K562 (cell line): ENCODE data around the gene AKAP7. TPM values are rescaled to one million over a fixed set of nuclear protein-coding genes. Genes with fewer than 3 reads are reported as not detected.

ENCODE experiments used
- ATAC-seq: fragments of 200-7000 bp; cut with Tn5 transposase; 3 replicates; pipeline ENCODE4 v1.9.1; 2020; ENCODE audit warnings: moderate library complexity
- BruUV-seq: library from RNA; stranded (reverse); fragments of 400-500 nt; replicated peaks from 2 replicates; lab custom pipeline; 2021; lab: Mats Ljungman, UMichigan
- CTCF ChIA-PET: fragments of 300-600 bp; formaldehyde crosslinking; extraction: SDS; loops from one replicate; lab custom pipeline; 2021; ENCODE audit warnings: low intra/inter-chr PET ratio; lab: Yijun Ruan, JAX
- POLR2A ChIA-PET: fragments of 300-600, 350-650 bp; sonication (Branson Sonifier 250); formaldehyde crosslinking; extraction: SDS; loops from one replicate; lab custom pipeline; 2021; ENCODE audit warnings: antibody characterized with exemption, inconsistent platforms; lab: Yijun Ruan, JAX
- DNase-seq, 4 experiments: peaks; one replicate each; pipeline versions ENCODE4 v3.0.0 to v3.0.0-alpha.2; 2011 to 2018; ENCODE audit warnings: low spot score in 3 of 4, mixed read lengths in 3 of 4; ENCODE audit errors: extremely low read depth in 1 of 4
- FAIRE-seq: peaks from 2 replicates; lab custom pipeline; 2011; peaks lifted over from hg19 to GRCh38; lab: Jason Lieb, UNC
- H2AFZ ChIP-seq: 2 replicates; pipeline ENCODE4 v1.6.0; 2011; ENCODE audit warnings: low read depth, low read length, control low read depth, inconsistent platforms
- H3K27ac ChIP-seq: fragments of 200-600 bp; 3 replicates; pipeline ENCODE4 v1.8.0; 2011; ENCODE audit warnings: low read depth, mild to moderate bottlenecking, control low read depth, inconsistent platforms, low read length, moderate library complexity, mixed read lengths; ENCODE audit errors: extremely low read depth
- H3K27me3 ChIP-seq, 2 experiments: fragments of 300-600 bp in 1 of 2; 2 replicates in 1 of 2; 3 replicates in 1 of 2; pipeline versions ENCODE4 v1.6.0 to v1.8.0; 2011; ENCODE audit warnings: inconsistent platforms in 2 of 2, low read length in 2 of 2, mild to moderate bottlenecking in 1 of 2, mixed read lengths in 1 of 2, moderate library complexity in 1 of 2; ENCODE audit not compliant: control insufficient read depth in 2 of 2, insufficient read depth in 2 of 2
- H3K36me3 ChIP-seq: fragments of 300-600 bp; 3 replicates; pipeline ENCODE4 v1.8.0; 2011; ENCODE audit warnings: mild to moderate bottlenecking, low read length, inconsistent platforms; ENCODE audit not compliant: control insufficient read depth, insufficient read depth
- H3K4me1 ChIP-seq, 2 experiments: fragments of 200-600 bp in 1 of 2; replicated peaks in 1 of 2; 2 replicates in 1 of 2; 3 replicates in 1 of 2; pipeline versions ENCODE4 v1.5.1 to v1.8.0; 2011; ENCODE audit warnings: inconsistent platforms in 2 of 2, low read length in 2 of 2, mild to moderate bottlenecking in 1 of 2, mixed read lengths in 1 of 2, moderate library complexity in 1 of 2; ENCODE audit not compliant: control insufficient read depth in 2 of 2, insufficient read depth in 2 of 2
- H3K4me2 ChIP-seq: 2 replicates; pipeline ENCODE4 v1.6.1; 2011; ENCODE audit warnings: low read length, control low read depth, inconsistent platforms, mixed read lengths; ENCODE audit not compliant: insufficient read depth
- H3K4me3 ChIP-seq: fragments of 200-600 bp; sonication (generic), shearing (Covaris generic); 2 replicates; pipeline ENCODE4 v1.5.1; 2016; ENCODE audit warnings: control low read depth, inconsistent platforms
- H3K79me2 ChIP-seq: fragments of 200-600 bp; 3 replicates; pipeline ENCODE4 v1.8.0; 2011; ENCODE audit warnings: low read length, inconsistent platforms; ENCODE audit not compliant: control insufficient read depth, insufficient read depth
- H3K9ac ChIP-seq, 2 experiments: 2 replicates each; pipeline versions ENCODE4 v1.6.0 to v1.6.1; 2011; ENCODE audit warnings: low read depth in 2 of 2, low read length in 2 of 2, control low read depth in 1 of 2, inconsistent platforms in 1 of 2, mild to moderate bottlenecking in 1 of 2, mixed read lengths in 1 of 2; ENCODE audit not compliant: insufficient read depth in 1 of 2
- H3K9me1 ChIP-seq: one replicate; pipeline ENCODE4 v1.6.0; 2011; ENCODE audit warnings: inconsistent platforms, mild to moderate bottlenecking, low read length, moderate library complexity; ENCODE audit not compliant: control insufficient read depth, insufficient read depth
- H3K9me3 ChIP-seq: replicated peaks from 2 replicates; pipeline ENCODE4 v1.5.1; 2011; ENCODE audit warnings: low read depth, low read length, inconsistent platforms; ENCODE audit not compliant: control insufficient read depth, insufficient read depth
- H4K20me1 ChIP-seq: replicated peaks from 2 replicates; pipeline ENCODE4 v1.6.1; 2011; ENCODE audit warnings: low read length, inconsistent platforms, mixed read lengths; ENCODE audit not compliant: control insufficient read depth, insufficient read depth
- HOXB6 ChIP-seq: fragments of 250-450 bp; sonication (Bioruptor Pico); IDR thresholded peaks from 2 replicates; pipeline ENCODE4 v1.5.1; 2022; ENCODE audit warnings: mild to moderate bottlenecking, borderline replicate concordance
- NFE2L1 ChIP-seq: fragments of 450-650 bp; IDR thresholded peaks from 2 replicates; pipeline ENCODE4 v1.6.1; 2016; ENCODE audit warnings: missing genetic modification characterization, low read depth, mild to moderate bottlenecking, missing compliant biosample characterization, moderate library complexity, borderline replicate concordance
- PKNOX1 ChIP-seq: fragments of 450-650 bp; IDR thresholded peaks from 2 replicates; pipeline ENCODE4 v1.6.1; 2016
- ZBTB33 ChIP-seq: sonication (generic); formaldehyde crosslinking; IDR thresholded peaks from 2 replicates; pipeline ENCODE4 v1.8.1; 2023; ENCODE audit warnings: mild to moderate bottlenecking, missing genetic modification reagents
- ZBTB40 ChIP-seq, 2 experiments: fragments of 450-650 bp in 1 of 2; sonication (generic) in 1 of 2; formaldehyde crosslinking in 1 of 2; IDR thresholded peaks; 2 replicates each; pipeline versions ENCODE4 v1.7.1 to v1.9.0; 2016 to 2022; ENCODE audit warnings: inconsistent platforms in 1 of 2, mild to moderate bottlenecking in 1 of 2, missing genetic modification reagents in 1 of 2
- ZNF124 ChIP-seq: sonication (generic); formaldehyde crosslinking; IDR thresholded peaks from 2 replicates; pipeline ENCODE4 v1.8.1; 2022; ENCODE audit warnings: missing genetic modification reagents
- WGBS: fragments of 100-300 bp; shearing (Covaris generic); methylation state at CpG from one replicate; pipeline ENCODE4 v1.1.6; 2016; ENCODE audit warnings: low coverage, mixed read lengths; ENCODE audit not compliant: insufficient coverage; ENCODE audit errors: missing lambda C conversion rate; 5-methylcytosine and 5-hydroxymethylcytosine counted together
- in situ Hi-C: fragments of 300-500 bp; cut with MboI; formaldehyde crosslinking; loops from 4 replicates; pipeline ENCODE4 v1.15.0; 2018; ENCODE audit warnings: inconsistent platforms, mixed read lengths
- intact Hi-C: fragments of 100-400 bp; cut with micrococcal nuclease; formaldehyde crosslinking; loops from 2 replicates; pipeline ENCODE4 v1.14.2; 2022
- polyA plus RNA-seq, 8 experiments: library from polyadenylated mRNA; depleted of rRNA in 4 of 8; stranded (reverse) in 5 of 8; unstranded in 3 of 8; fragments of >200 nt; fragmentation: Nextera tagmentation in 2 of 8; fragmentation: Illumina TruSeq in 1 of 8; extraction: Ambion mirVana in 2 of 8; extraction: Trizol in 1 of 8; gene quantifications; 2 replicates each; pipeline versions ENCODE4 v1.2.1 to v1.2.3, GENCODE V29; 2011 to 2014; ENCODE audit warnings: inconsistent platforms in 1 of 8, missing spikeins in 1 of 8
- total RNA-seq, 7 experiments: library from RNA; depleted of rRNA in 6 of 7; stranded (reverse); fragments of >200 nt in 6 of 7; fragmentation: Illumina TruSeq in 2 of 7; extraction: Trizol in 2 of 7; gene quantifications; 2 replicates each; pipeline versions ENCODE4 v1.2.1 to v1.2.3, GENCODE V29; 2011 to 2021; ENCODE audit warnings: low replicate concordance in 1 of 7

AKAP7 gene
- total and polyA plus RNA-seq, 9 of the 15 experiments (the other 6 are each of a cell fraction or from before 2014, with no cell fraction given), result 0.82 to 2.6 (median 1.6) TPM

GRCh38 chr6:131269565-131270391 is 134.5 kb downstream of the AKAP7 start (continued):
- TF ChIP-seq PKNOX1 (no peak), ZBTB33 (no peak), ZNF124 (CRISPR knock-in tag) (no peak)

- WGBS, result 1% methylated on average over 3 of the region's 3 CpGs
- no peaks in the 10 kb centered on the region for H3K79me2 ChIP-seq
- in situ Hi-C loops, result no loop called here
- FAIRE-seq (no peak), ATAC-seq (no peak), DNase-seq (no peak)
- H3K27me3 ChIP-seq, result no peaks in the 10 kb centered on the region
- CTCF ChIA-PET, result no interaction called here
- no TSS peak for BruUV-seq
- POLR2A ChIA-PET, result no interaction called here
- H3K9me3 ChIP-seq, result no peaks in the 10 kb centered on the region
- no peak overlapping the region for H3K27ac ChIP-seq
- H2AFZ ChIP-seq, result no peak overlapping the region
- no peaks in the 10 kb centered on the region for H4K20me1 ChIP-seq
- no peak overlapping the region for H3K4me3 ChIP-seq
- H3K4me1 ChIP-seq, result no peaks in the 10 kb centered on the region
- no peaks in the 10 kb centered on the region for H3K9me1 ChIP-seq
- H3K4me2 ChIP-seq, result no peak overlapping the region
- no peak overlapping the region for H3K9ac ChIP-seq
- no peaks in the 10 kb centered on the region for H3K36me3 ChIP-seq
- intact Hi-C loops, result no loop called here
- TF ChIP-seq HOXB6 (no peak), ZBTB40 (IDR thresholded peaks at IDR 0.05) (no peak), ZBTB40 (CRISPR knock-in tag; IDR thresholded peaks at IDR 0.05) (no peak), NFE2L1 (tag) (no peak)
Observed at GRCh38 chr6:131270534-131270933, 135.3 kb downstream of the AKAP7 start.
